ENCODE results near the gene SH3BP2.

- TF ChIP-seq, protein P1, sequence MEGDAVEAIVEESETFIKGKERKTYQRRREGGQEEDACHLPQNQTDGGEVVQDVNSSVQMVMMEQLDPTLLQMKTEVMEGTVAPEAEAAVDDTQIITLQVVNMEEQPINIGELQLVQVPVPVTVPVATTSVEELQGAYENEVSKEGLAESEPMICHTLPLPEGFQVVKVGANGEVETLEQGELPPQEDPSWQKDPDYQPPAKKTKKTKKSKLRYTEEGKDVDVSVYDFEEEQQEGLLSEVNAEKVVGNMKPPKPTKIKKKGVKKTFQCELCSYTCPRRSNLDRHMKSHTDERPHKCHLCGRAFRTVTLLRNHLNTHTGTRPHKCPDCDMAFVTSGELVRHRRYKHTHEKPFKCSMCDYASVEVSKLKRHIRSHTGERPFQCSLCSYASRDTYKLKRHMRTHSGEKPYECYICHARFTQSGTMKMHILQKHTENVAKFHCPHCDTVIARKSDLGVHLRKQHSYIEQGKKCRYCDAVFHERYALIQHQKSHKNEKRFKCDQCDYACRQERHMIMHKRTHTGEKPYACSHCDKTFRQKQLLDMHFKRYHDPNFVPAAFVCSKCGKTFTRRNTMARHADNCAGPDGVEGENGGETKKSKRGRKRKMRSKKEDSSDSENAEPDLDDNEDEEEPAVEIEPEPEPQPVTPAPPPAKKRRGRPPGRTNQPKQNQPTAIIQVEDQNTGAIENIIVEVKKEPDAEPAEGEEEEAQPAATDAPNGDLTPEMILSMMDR (conservative IDR thresholded peaks at IDR 0.05; ENCODE audit: low read length) = no peak
- no peak for TF ChIP-seq EZH2phosphoT487 (IDR thresholded peaks at IDR 0.05; ENCODE audit: borderline replicate concordance, low read depth, low read length)
These were observed 532 bp upstream of the SH3BP2 start for GRCh38 chr4:2792396-2792710.

Data from OCI-LY7 (cell line).